Lung (tissue), 12 donors: ENCODE data around the gene TSTD1. TPM values are rescaled to one million over a fixed set of nuclear protein-coding genes. Genes with fewer than 3 reads are reported as not detected.

ENCODE experiments used
- ATAC-seq: fragments of 200-7000 bp; cut with Tn5 transposase; one replicate; pipeline ENCODE4 v1.9.1; 2020; ENCODE audit warnings: moderate number of reproducible peaks; ENCODE audit not compliant: insufficient read depth, low FRiP score
- DNase-seq, 3 donors: peaks; one replicate each; pipeline ENCODE4 v3.0.0-alpha.2; 2013 to 2017
- H3K27ac ChIP-seq, 2 donors: one replicate each; pipeline ENCODE4 v1.5.1; 2013; ENCODE audit warnings: mild to moderate bottlenecking in 2 of 2, moderate library complexity in 2 of 2, control low read depth in 1 of 2, inconsistent platforms in 1 of 2, low read depth in 1 of 2, low read length in 1 of 2
- H3K27me3 ChIP-seq, 3 donors: one replicate each; pipeline ENCODE4 v1.5.1; 2013; ENCODE audit warnings: low read length in 2 of 3; ENCODE audit not compliant: control insufficient read depth in 3 of 3, insufficient read depth in 3 of 3
- H3K36me3 ChIP-seq, 4 donors: one replicate each; pipeline ENCODE4 v1.5.1; 2013; ENCODE audit warnings: low read length in 4 of 4, mild to moderate bottlenecking in 1 of 4, moderate library complexity in 1 of 4; ENCODE audit not compliant: control insufficient read depth in 4 of 4, insufficient read depth in 4 of 4
- H3K4me1 ChIP-seq, 5 donors: one replicate each; pipeline ENCODE4 v1.5.1; 2013; ENCODE audit warnings: low read length in 5 of 5, mild to moderate bottlenecking in 2 of 5, moderate library complexity in 1 of 5; ENCODE audit not compliant: control insufficient read depth in 5 of 5, insufficient read depth in 5 of 5
- H3K4me3 ChIP-seq: one replicate; pipeline ENCODE4 v1.5.1; 2013; ENCODE audit warnings: mild to moderate bottlenecking, control low read depth, moderate library complexity
- H3K9ac ChIP-seq, 2 donors: one replicate each; pipeline ENCODE4 v1.5.1; 2013; ENCODE audit warnings: low read length in 2 of 2, control low read depth in 1 of 2; ENCODE audit not compliant: insufficient read depth in 1 of 2
- H3K9me3 ChIP-seq, 4 donors: one replicate each; pipeline ENCODE4 v1.5.1; 2013; ENCODE audit warnings: low read length in 3 of 4, mild to moderate bottlenecking in 1 of 4, moderate library complexity in 1 of 4; ENCODE audit not compliant: control insufficient read depth in 4 of 4, insufficient read depth in 3 of 4
- WGBS, 2 donors: extraction: QIAGEN DNeasy Blood & Tissue Kit; methylation state at CpG; one replicate each; pipeline ENCODE4 v1.1.7; 2013; 5-methylcytosine and 5-hydroxymethylcytosine counted together
- polyA plus RNA-seq, 2 donors: library from polyadenylated mRNA; stranded (reverse); fragments of 200-250 nt; gene quantifications; one replicate each; pipeline ENCODE4 v1.2.1, GENCODE V29; 2013
- total RNA-seq, 2 donors: library from RNA; depleted of rRNA in 1 of 2; stranded (reverse); fragments of >200 nt in 1 of 2; gene quantifications; one replicate each; pipeline ENCODE4 v1.2.1, GENCODE V29; 2014 to 2021
- TF ChIP-seq, protein P1 (sequence below): IDR thresholded peaks from 2 replicates; pipeline ENCODE4 v1.5.1; 2012; ENCODE audit warnings: mild to moderate bottlenecking; ENCODE audit errors: control extremely low read depth, extremely low read depth
- donor health status: control.
- donor health status: control.
- donor health status: Bipolar disorder and iron deficiency.
- donor health status: healthy.
- donor health status: DM: yes; HTN: yes; CAD: no.

TSTD1 gene
- total and polyA plus RNA-seq, 4 donors, result 43.2 to 187 (median 72.8) TPM

- Histone ChIP-seq H3K9ac (no peak overlapping the region), H3K36me3 (peaks cover 0 to 2% (median 0%) of the 10 kb centered on the region in 4 donors), H3K4me1 (peaks cover 0 to 5% (median 3%) of the 10 kb centered on the region in 5 donors), H3K4me3 (no peak overlapping the region), H3K27me3 (peaks cover 0 to 6% (median 0%) of the 10 kb centered on the region in 3 donors), H3K27ac (no peak overlapping the region), H3K9me3 (peaks cover 0 to 4% (median 0%) of the 10 kb centered on the region in 4 donors)
- 70 to 78% methylated on average over 41 of the region's 41 CpGs for WGBS, 2 donors
- no peak for ATAC-seq
- DNase-seq, result no peak
- TF ChIP-seq, protein P1, sequence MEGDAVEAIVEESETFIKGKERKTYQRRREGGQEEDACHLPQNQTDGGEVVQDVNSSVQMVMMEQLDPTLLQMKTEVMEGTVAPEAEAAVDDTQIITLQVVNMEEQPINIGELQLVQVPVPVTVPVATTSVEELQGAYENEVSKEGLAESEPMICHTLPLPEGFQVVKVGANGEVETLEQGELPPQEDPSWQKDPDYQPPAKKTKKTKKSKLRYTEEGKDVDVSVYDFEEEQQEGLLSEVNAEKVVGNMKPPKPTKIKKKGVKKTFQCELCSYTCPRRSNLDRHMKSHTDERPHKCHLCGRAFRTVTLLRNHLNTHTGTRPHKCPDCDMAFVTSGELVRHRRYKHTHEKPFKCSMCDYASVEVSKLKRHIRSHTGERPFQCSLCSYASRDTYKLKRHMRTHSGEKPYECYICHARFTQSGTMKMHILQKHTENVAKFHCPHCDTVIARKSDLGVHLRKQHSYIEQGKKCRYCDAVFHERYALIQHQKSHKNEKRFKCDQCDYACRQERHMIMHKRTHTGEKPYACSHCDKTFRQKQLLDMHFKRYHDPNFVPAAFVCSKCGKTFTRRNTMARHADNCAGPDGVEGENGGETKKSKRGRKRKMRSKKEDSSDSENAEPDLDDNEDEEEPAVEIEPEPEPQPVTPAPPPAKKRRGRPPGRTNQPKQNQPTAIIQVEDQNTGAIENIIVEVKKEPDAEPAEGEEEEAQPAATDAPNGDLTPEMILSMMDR, result no peak
These were observed 40.8 kb upstream of the TSTD1 start for GRCh38 chr1:161079436-161080110.

GRCh38 chr1:161077426-161077825 lies 38.7 kb upstream of the TSTD1 start:
- H3K27ac ChIP-seq, result no peak overlapping the region
- DNase-seq (no peak), ATAC-seq (no peak)
- no peak overlapping the region for H3K9ac ChIP-seq
- peaks cover 0 to 2% (median 0%) of the 10 kb centered on the region in 4 donors for H3K36me3 ChIP-seq
- TF ChIP-seq, protein P1, result no peak
- H3K4me3 ChIP-seq, result no peak overlapping the region
- 79 to 86% methylated on average over 9 of the region's 9 CpGs for WGBS, 2 donors
- peaks cover 0 to 6% (median 0%) of the 10 kb centered on the region in 3 donors for H3K27me3 ChIP-seq
- H3K9me3 ChIP-seq, result peaks cover 0 to 4% (median 0%) of the 10 kb centered on the region in 4 donors
- no peaks in the 10 kb centered on the region for H3K4me1 ChIP-seq

DNA sequence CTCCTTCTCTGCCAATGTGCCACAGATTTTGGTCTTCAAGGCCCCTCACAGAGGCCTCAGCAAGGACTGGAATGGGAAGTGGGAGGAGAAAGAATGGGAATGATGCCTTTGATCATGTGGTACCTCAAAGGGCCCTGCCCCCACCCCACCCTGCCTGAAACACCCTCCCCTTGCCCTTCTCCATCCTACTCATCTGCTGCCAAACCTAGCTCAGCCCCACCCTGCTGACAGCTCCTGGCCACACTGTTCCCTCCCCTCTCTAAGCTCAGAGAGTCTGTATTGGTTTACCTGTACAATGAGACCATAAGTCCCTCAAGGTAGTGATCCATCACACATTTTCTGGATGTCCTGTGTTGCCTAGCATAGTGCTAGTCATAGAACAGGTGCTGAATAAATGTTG lies 37.6 kb upstream of the TSTD1 start:
- peaks cover 0 to 6% (median 0%) of the 10 kb centered on the region in 3 donors for H3K27me3 ChIP-seq
- H3K9me3 ChIP-seq, result peaks cover 0 to 4% (median 0%) of the 10 kb centered on the region in 4 donors
- H3K27ac ChIP-seq, result no peak overlapping the region
- no peak overlapping the region for H3K9ac ChIP-seq
- ATAC-seq, result no peak
- TF ChIP-seq, protein P1, result no peak
- H3K4me1 ChIP-seq, result no peaks in the 10 kb centered on the region
- no peak for DNase-seq
- H3K36me3 ChIP-seq, result peaks cover 0 to 2% (median 0%) of the 10 kb centered on the region in 4 donors
- no peak overlapping the region for H3K4me3 ChIP-seq
